ENCODE data around the gene PTPN22.

GRCh38 chr1:113856401-113856790, 15.1 kb downstream of the PTPN22 start:
- TF ChIP-seq, protein P1, sequence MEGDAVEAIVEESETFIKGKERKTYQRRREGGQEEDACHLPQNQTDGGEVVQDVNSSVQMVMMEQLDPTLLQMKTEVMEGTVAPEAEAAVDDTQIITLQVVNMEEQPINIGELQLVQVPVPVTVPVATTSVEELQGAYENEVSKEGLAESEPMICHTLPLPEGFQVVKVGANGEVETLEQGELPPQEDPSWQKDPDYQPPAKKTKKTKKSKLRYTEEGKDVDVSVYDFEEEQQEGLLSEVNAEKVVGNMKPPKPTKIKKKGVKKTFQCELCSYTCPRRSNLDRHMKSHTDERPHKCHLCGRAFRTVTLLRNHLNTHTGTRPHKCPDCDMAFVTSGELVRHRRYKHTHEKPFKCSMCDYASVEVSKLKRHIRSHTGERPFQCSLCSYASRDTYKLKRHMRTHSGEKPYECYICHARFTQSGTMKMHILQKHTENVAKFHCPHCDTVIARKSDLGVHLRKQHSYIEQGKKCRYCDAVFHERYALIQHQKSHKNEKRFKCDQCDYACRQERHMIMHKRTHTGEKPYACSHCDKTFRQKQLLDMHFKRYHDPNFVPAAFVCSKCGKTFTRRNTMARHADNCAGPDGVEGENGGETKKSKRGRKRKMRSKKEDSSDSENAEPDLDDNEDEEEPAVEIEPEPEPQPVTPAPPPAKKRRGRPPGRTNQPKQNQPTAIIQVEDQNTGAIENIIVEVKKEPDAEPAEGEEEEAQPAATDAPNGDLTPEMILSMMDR (IDR thresholded peaks at IDR 0.05), result no peak
- no peak for TF ChIP-seq POLR2A (IDR thresholded peaks at IDR 0.05)
- no peak for TF ChIP-seq POLR2AphosphoS5 (IDR thresholded peaks at IDR 0.05)
